Neural cell (in vitro differentiated cells): Measurements from ENCODE around the gene HOXA2. TPM values are rescaled to one million over a fixed set of nuclear protein-coding genes. Genes with fewer than 3 reads are reported as not detected.

Experiments used
- H2AFZ ChIP-seq: fragments of 200-600, 300-800 bp; sonication (generic), shearing (Covaris generic); 2 replicates; pipeline ENCODE4 v1.6.0; 2014; ENCODE audit warnings: low read depth, mild to moderate bottlenecking, antibody characterized with exemption, low read length, moderate library complexity
- H3F3A ChIP-seq: fragments of 200-600 bp; shearing (Covaris generic); 2 replicates; pipeline ENCODE4 v1.6.1; 2016; ENCODE audit warnings: mild to moderate bottlenecking, moderate library complexity, mixed read lengths, antibody characterized with exemption, low read length; ENCODE audit not compliant: insufficient read depth, poor library complexity, severe bottlenecking
- H3K27ac ChIP-seq: fragments of 200-600, 300-800 bp; sonication (generic), shearing (Covaris generic); 2 replicates; pipeline ENCODE4 v1.5.1; 2014; ENCODE audit warnings: mild to moderate bottlenecking, low read length, moderate library complexity
- H3K27me3 ChIP-seq: fragments of 300-800, 200-600 bp; sonication (generic), shearing (Covaris generic); 2 replicates; pipeline ENCODE4 v1.6.0; 2014; ENCODE audit warnings: mild to moderate bottlenecking, low read depth, low read length, moderate library complexity; ENCODE audit not compliant: insufficient read depth
- H3K36me3 ChIP-seq: fragments of 300-800, 200-600 bp; sonication (generic), shearing (Covaris generic); 2 replicates; pipeline ENCODE4 v1.5.1; 2014; ENCODE audit warnings: mild to moderate bottlenecking, antibody characterized with exemption, low read length, moderate library complexity; ENCODE audit not compliant: insufficient read depth
- H3K4me2 ChIP-seq: fragments of 300-800, 200-600 bp; sonication (generic), shearing (Covaris generic); 2 replicates; pipeline ENCODE4 v1.6.0; 2014; ENCODE audit warnings: mild to moderate bottlenecking, low read length
- H3K4me3 ChIP-seq: fragments of 300-800, 200-600 bp; sonication (generic), shearing (Covaris generic); 2 replicates; pipeline ENCODE4 v1.5.1; 2014; ENCODE audit warnings: mild to moderate bottlenecking, low read length, moderate library complexity
- H3K79me2 ChIP-seq: fragments of 200-600 bp; shearing (Covaris generic); replicated peaks from 2 replicates; pipeline ENCODE4 v1.6.0; 2014; ENCODE audit warnings: mild to moderate bottlenecking, low read length, moderate library complexity; ENCODE audit not compliant: insufficient read depth
- H3K9ac ChIP-seq: fragments of 300-800, 200-600 bp; sonication (generic), shearing (Covaris generic); 2 replicates; pipeline ENCODE4 v1.6.1; 2016; ENCODE audit warnings: mild to moderate bottlenecking, low read length, mixed read lengths
- H3K9me2 ChIP-seq: fragments of 200-600 bp; shearing (Covaris generic); 2 replicates; pipeline ENCODE4 v1.6.1; 2016; ENCODE audit warnings: mild to moderate bottlenecking, low read length, mixed read lengths; ENCODE audit not compliant: insufficient read depth
- H3K9me3 ChIP-seq: fragments of 200-600, 300-800 bp; sonication (generic), shearing (Covaris generic); 2 replicates; pipeline ENCODE4 v1.6.1; 2016; ENCODE audit warnings: mild to moderate bottlenecking, mixed run types, low read length, moderate library complexity, mixed read lengths
- H4K20me1 ChIP-seq: fragments of 200-600 bp; shearing (Covaris generic); 2 replicates; pipeline ENCODE4 v1.6.1; 2016; ENCODE audit warnings: mild to moderate bottlenecking, mixed run types; ENCODE audit not compliant: insufficient read depth
- CTCF ChIP-seq: fragments of 450-650 bp; IDR thresholded peaks from 2 replicates; pipeline ENCODE4 v1.5.1; 2014; ENCODE audit warnings: antibody characterized with exemption, mild to moderate bottlenecking, moderate library complexity; ENCODE audit not compliant: poor library complexity, severe bottlenecking
- EP300 ChIP-seq: fragments of 450-650 bp; conservative IDR thresholded peaks from 2 replicates; pipeline ENCODE4 v1.6.1; 2014; ENCODE audit warnings: antibody characterized with exemption, mild to moderate bottlenecking, moderate library complexity; ENCODE audit not compliant: poor library complexity, severe bottlenecking
- EZH2 ChIP-seq: fragments of 200-600, 300-800 bp; shearing (Covaris generic), sonication (generic); IDR thresholded peaks from 2 replicates; pipeline ENCODE4 v1.6.1; 2014; ENCODE audit warnings: antibody characterized with exemption, low read length, borderline replicate concordance, mild to moderate bottlenecking; ENCODE audit not compliant: insufficient read depth, poor library complexity, severe bottlenecking
- MXI1 ChIP-seq: fragments of 450-650 bp; conservative IDR thresholded peaks from 2 replicates; pipeline ENCODE4 v1.6.1; 2014; ENCODE audit warnings: antibody characterized with exemption, mild to moderate bottlenecking; ENCODE audit not compliant: poor library complexity, severe bottlenecking
- POLR2AphosphoS5 ChIP-seq: IDR thresholded peaks from 2 replicates; pipeline ENCODE4 v1.6.1; 2012
- RAD21 ChIP-seq: fragments of 450-650 bp; conservative IDR thresholded peaks from 2 replicates; pipeline ENCODE4 v1.6.1; 2014; ENCODE audit warnings: antibody characterized with exemption, mild to moderate bottlenecking, moderate library complexity
- REST ChIP-seq: IDR thresholded peaks from 2 replicates; pipeline ENCODE4 v1.6.1; 2012; ENCODE audit warnings: borderline replicate concordance
- SMC3 ChIP-seq: fragments of 450-650 bp; conservative IDR thresholded peaks from 2 replicates; pipeline ENCODE4 v1.6.1; 2014; ENCODE audit warnings: antibody characterized with exemption, mild to moderate bottlenecking, moderate library complexity; ENCODE audit not compliant: poor library complexity
- TAF1 ChIP-seq: IDR thresholded peaks from 2 replicates; pipeline ENCODE4 v1.6.1; 2012; ENCODE audit warnings: low read depth
- polyA plus RNA-seq: library from polyadenylated mRNA; depleted of rRNA; stranded (reverse); fragments of >200 nt; gene quantifications from 2 replicates; pipeline ENCODE4 v1.2.3, GENCODE V29; 2014

The HOXA2 gene
- polyA plus RNA-seq, 1 donor from 2014 or later: not detected

- TF ChIP-seq EZH2 (no peak), REST (no peak), RAD21 (no peak), MXI1 (no peak), CTCF (no peak), SMC3 (no peak), POLR2AphosphoS5 (no peak), TAF1 (no peak), EP300 (no peak)
- Histone ChIP-seq H3K36me3 (no peaks in the 10 kb centered on the region), H3K79me2 (no peaks in the 10 kb centered on the region), H3K9me3 (peaks cover 35% of the 10 kb centered on the region), H3K4me3 (no peak overlapping the region), H4K20me1 (no peaks in the 10 kb centered on the region), H3K4me2 (no peak overlapping the region), H3K9me2 (no peaks in the 10 kb centered on the region), H2AFZ (no peak overlapping the region), H3K27me3 (peaks cover 100% of the 10 kb centered on the region), H3F3A (no peaks in the 10 kb centered on the region), H3K27ac (no peak overlapping the region), H3K9ac (no peak overlapping the region)
These were observed 39.6 kb upstream of the HOXA2 start for GRCh38 chr7:27141923-27142579.

GRCh38 chr7:27141137-27141922, 38.8 kb upstream of the HOXA2 start:
- Histone ChIP-seq H3K9me3 (peaks cover 31% of the 10 kb centered on the region), H3K36me3 (no peaks in the 10 kb centered on the region), H3F3A (no peaks in the 10 kb centered on the region), H4K20me1 (no peaks in the 10 kb centered on the region), H3K4me2 (no peak overlapping the region), H3K79me2 (no peaks in the 10 kb centered on the region), H3K9me2 (no peaks in the 10 kb centered on the region), H3K9ac (no peak overlapping the region), H3K27me3 (peaks cover 100% of the 10 kb centered on the region), H3K27ac (no peak overlapping the region), H2AFZ (no peak overlapping the region), H3K4me3 (no peak overlapping the region)
- no peak for TF ChIP-seq CTCF
- no peak for TF ChIP-seq REST
- TF ChIP-seq POLR2AphosphoS5: no peak
- TF ChIP-seq SMC3: no peak
- no peak for TF ChIP-seq EP300
- no peak for TF ChIP-seq TAF1
